ENCODE results near the gene CXCL12.

CXCL12 gene

GRCh38 chr10:44422570-44423101, 37.7 kb upstream of the CXCL12 start:
- no peak overlapping the region for H3K4me3 ChIP-seq (ENCODE audit: low read depth, low read length)
- no peak for TF ChIP-seq CTCF (IDR thresholded peaks at IDR 0.05; ENCODE audit: low read depth, low read length)

- no peak overlapping the region for H3K4me3 ChIP-seq (ENCODE audit: low read depth, low read length)
- TF ChIP-seq CTCF (IDR thresholded peaks at IDR 0.05; ENCODE audit: low read depth, low read length): no peak
These were observed 37.3 kb upstream of the CXCL12 start for GRCh38 chr10:44422153-44422552.

GRCh38 chr10:44419790-44420549, 35.1 kb upstream of the CXCL12 start:
- TF ChIP-seq CTCF (IDR thresholded peaks at IDR 0.05; ENCODE audit: low read depth, low read length): no peak
- H3K4me3 ChIP-seq (ENCODE audit: low read depth, low read length): no peak overlapping the region

- H3K4me3 ChIP-seq (ENCODE audit: low read depth, low read length): no peak overlapping the region
- TF ChIP-seq CTCF (IDR thresholded peaks at IDR 0.05; ENCODE audit: low read depth, low read length): no peak
These were observed 33.7 kb upstream of the CXCL12 start for GRCh38 chr10:44418637-44419036.

GRCh38 chr10:44417761-44418160, 32.9 kb upstream of the CXCL12 start:
- TF ChIP-seq CTCF (IDR thresholded peaks at IDR 0.05; ENCODE audit: low read depth, low read length): no peak
- H3K4me3 ChIP-seq (ENCODE audit: low read depth, low read length): no peak overlapping the region

- no peak for TF ChIP-seq CTCF (IDR thresholded peaks at IDR 0.05; ENCODE audit: low read depth, low read length)
- H3K4me3 ChIP-seq (ENCODE audit: low read depth, low read length): no peak overlapping the region
These were observed 32.0 kb upstream of the CXCL12 start for GRCh38 chr10:44416936-44417335.

- H3K4me3 ChIP-seq (ENCODE audit: low read depth, low read length): no peak overlapping the region
- TF ChIP-seq CTCF (IDR thresholded peaks at IDR 0.05; ENCODE audit: low read depth, low read length): no peak
These were observed 31.3 kb upstream of the CXCL12 start for GRCh38 chr10:44416021-44416771.

All from WI38 (cell line).